Lower leg skin (tissue), 4 donors: Measurements from ENCODE around the gene TPSG1. TPM values are rescaled to one million over a fixed set of nuclear protein-coding genes. Genes with fewer than 3 reads are reported as not detected.
"Not testable (repeated sequence)": the region's sequence is repeated elsewhere in the genome, so short reads cannot be mapped to it uniquely, and the experiment has no call there.

ENCODE experiments used
- DNase-seq, 2 donors: peaks; one replicate each; pipeline ENCODE4 v3.0.0-alpha.2; 2019; ENCODE audit warnings: low spot score in 2 of 2
- H3K4me3 ChIP-seq: fragments of 200-600 bp; sonication (generic); 2 replicates; pipeline ENCODE4 v1.5.1; 2017; ENCODE audit warnings: mild to moderate bottlenecking, low read depth; ENCODE audit not compliant: poor library complexity, severe bottlenecking
- POLR2A ChIP-seq, 2 donors: fragments of 450-650 bp; IDR thresholded peaks; one replicate each; pipeline ENCODE4 v1.6.1; 2016 to 2017; ENCODE audit warnings: antibody characterized with exemption in 2 of 2, mild to moderate bottlenecking in 1 of 2, moderate library complexity in 1 of 2
- WGBS, 2 donors: methylation state at CpG; one replicate each; pipeline ENCODE4 v1.1.5; 2018; 5-methylcytosine and 5-hydroxymethylcytosine counted together
- intact Hi-C: fragments of 100-400 bp; cut with DNase I; formaldehyde crosslinking; loops from one replicate; pipeline ENCODE4 v1.15.0; 2023; ENCODE audit warnings: low total_unique reads
- total RNA-seq, 4 donors: library from RNA; depleted of rRNA; stranded (reverse); fragments of >200 nt; gene quantifications; one replicate each; pipeline ENCODE4 v1.1.0, GENCODE V29; 2016
- TF ChIP-seq, protein P1 (sequence below), 3 donors: fragments of 450-650 bp; IDR thresholded peaks; one replicate each; pipeline ENCODE4 v1.5.1; 2016; ENCODE audit warnings: antibody characterized with exemption in 3 of 3, mild to moderate bottlenecking in 3 of 3, moderate library complexity in 2 of 3

Gene TPSG1
- total RNA-seq, 4 donors from 2014 or later = 0.32 to 1.5 (median 1.1) TPM; not detected in 1

DNA sequence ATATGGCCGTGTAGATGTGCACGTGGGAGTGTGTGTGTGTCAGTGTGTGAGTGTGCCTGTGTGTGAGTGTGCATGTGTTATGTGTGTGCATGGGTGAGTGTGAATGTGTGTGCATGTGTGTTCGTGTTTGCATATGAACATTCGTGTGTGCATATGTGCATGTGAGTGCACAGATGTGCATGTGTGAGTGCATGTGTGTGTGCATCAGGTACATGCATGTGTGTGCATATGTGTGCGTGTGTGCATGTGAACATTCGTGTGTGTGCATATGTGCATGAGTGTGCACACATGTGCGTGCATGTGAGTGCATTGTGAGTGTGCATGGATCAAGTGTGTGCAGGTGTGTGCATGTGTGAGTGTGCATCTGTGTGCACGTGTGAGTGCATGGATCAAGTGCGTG, 12.9 kb upstream of the TPSG1 start:
- TF ChIP-seq POLR2A (IDR thresholded peaks at IDR 0.05) = no peak
- TF ChIP-seq, protein P1, sequence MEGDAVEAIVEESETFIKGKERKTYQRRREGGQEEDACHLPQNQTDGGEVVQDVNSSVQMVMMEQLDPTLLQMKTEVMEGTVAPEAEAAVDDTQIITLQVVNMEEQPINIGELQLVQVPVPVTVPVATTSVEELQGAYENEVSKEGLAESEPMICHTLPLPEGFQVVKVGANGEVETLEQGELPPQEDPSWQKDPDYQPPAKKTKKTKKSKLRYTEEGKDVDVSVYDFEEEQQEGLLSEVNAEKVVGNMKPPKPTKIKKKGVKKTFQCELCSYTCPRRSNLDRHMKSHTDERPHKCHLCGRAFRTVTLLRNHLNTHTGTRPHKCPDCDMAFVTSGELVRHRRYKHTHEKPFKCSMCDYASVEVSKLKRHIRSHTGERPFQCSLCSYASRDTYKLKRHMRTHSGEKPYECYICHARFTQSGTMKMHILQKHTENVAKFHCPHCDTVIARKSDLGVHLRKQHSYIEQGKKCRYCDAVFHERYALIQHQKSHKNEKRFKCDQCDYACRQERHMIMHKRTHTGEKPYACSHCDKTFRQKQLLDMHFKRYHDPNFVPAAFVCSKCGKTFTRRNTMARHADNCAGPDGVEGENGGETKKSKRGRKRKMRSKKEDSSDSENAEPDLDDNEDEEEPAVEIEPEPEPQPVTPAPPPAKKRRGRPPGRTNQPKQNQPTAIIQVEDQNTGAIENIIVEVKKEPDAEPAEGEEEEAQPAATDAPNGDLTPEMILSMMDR (IDR thresholded peaks at IDR 0.05) = no peak
- no peak overlapping the region for H3K4me3 ChIP-seq
- intact Hi-C loops = no loop called here
- DNase-seq = no peak
- 71 to 76% methylated on average over 9 of the region's 9 CpGs for WGBS, 2 donors

DNA sequence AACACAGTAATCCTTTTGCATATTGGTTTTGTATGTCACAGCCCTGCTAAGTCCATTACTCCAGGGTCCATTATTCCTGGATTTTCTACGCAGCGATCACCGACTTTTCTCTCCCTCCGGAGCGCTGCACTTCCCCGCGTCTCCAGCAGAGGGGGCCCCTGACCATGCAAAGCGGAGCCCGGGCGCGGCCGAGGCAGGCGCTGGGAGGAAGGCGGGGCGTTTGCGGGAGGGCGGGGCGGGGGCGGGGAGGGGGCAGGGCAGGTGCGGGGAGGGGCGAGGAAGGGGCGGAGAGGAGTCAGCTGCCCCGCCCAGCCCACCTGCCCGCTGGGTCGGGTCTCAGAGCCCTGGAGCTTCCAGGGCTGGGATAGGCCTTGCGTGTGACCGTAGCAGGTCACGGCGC, 11.6 kb upstream of the TPSG1 start:
- WGBS, 2 donors = no CpG with 5 or more reads among the region's 29 CpGs
- DNase-seq, H3K4me3 ChIP-seq, intact Hi-C loops: not testable (repeated sequence)

DNA sequence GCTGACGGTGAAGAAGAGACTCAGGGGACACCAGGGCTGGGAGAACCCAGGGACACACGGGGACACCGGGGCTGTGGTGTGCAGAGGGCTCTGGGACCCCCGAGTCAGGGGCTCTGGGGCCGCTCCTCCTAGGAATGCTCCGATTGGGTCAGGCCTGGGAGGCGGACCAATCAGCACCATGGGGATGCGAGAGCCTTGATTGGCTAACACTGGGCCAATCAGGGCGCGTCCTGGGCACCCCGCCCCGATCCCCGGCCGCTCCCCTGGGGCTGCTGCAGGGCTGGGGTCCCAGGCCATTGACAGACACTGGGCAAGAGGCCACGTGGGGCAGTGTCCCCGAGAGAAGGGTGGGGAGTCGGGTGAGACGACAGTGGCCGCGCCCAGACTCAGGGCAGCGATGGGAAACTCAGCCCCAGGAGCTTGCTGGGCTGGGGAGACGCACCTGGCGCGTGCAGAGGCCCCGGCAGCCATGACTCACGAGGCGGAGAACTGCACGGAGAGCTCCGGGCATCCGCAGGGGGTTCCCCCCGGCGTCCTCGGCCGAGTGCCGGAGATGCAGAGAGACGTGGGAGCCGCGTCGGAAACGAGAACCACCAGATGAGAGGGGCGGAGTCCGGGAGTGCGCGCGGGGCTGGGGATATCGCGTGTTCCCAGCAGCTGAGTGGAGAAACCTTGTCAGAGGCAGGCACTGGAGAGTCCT, 7.1 kb upstream of the TPSG1 start:
- H3K4me3 ChIP-seq, intact Hi-C loops, DNase-seq: not testable (repeated sequence)
- no CpG with 5 or more reads among the region's 47 CpGs for WGBS, 2 donors

DNA sequence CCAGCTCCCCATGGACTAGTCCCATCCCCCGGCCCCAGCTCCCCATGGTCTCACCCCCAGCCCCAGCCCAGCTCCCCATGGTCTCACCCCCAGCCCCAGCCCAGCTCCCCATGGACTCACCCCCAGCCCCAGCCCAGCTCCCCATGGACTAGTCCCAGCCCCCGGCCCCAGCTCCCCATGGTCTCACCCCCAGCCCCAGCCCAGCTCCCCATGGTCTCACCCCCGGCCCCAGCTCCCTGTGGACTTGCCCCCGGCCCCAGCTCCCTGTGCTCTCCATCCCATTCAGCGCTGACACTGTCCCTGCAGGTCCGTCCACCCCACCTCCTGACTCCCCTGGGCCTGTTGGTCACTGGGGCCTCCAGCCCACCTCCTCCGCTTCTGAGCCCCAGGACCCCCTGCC, 6.2 kb upstream of the TPSG1 start:
- WGBS, 2 donors = 100% methylated on average over 1 of the region's 7 CpGs; no CpG with 5 or more reads in 1 of the 2 donors
- H3K4me3 ChIP-seq, DNase-seq, intact Hi-C loops: not testable (repeated sequence)

DNA sequence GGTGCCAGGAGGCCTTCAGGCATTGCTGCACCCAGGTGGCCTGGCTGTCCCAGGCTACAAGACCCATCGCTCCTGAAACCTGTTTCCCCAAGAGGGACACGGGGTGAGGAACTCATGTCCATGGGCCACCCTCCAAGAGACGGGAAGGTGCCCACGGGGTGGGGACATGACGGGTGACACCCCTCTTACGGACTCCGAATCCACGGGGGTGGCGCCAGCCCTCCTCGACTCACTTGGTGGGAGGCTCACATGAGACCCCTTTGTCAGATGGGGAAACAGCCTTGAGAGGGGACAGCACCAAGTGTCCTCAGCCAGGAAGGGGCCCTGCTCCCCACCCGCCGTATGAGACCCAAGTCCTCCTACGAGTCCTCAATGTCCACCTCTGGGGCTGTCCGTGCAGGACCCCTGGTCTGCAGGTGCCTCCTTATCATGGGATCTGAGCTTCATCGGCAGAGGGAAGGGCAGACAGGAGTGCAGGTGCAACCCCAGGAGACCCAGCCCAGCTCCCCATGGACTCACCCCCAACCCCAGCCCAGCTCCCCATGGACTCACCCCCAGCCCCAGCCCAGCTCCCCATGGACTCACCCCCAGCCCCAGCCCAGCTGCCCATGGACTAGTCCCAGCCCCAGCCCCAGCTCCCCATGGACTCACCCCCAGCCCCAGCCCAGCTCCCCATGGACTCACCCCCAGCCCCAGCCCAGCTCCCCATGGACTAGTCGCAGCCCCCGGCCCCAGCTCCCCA, 5.6 kb upstream of the TPSG1 start:
- H3K4me3 ChIP-seq, intact Hi-C loops, DNase-seq: not testable (repeated sequence)
- WGBS, 2 donors = 63 to 80% methylated on average over 13 to 15 of the region's 17 CpGs

DNA sequence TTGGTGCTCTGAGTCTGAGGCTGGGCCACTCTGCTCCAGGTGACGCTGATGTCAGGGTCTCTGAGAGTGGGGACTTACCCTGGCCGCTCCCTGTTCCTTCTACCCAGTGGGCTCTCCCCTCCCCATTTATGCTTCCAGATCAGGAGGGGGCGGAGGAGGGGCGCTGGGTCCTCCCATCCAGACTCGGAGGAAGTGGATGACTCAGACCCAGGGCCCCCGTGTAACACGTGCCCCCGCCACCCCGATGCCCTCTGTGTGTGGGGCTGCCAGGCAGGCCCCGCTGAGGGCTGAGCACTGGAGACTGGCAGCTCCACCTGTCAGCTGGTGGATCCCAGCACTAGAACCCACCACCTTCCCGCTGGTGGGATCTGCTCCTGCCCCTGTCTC, 5.0 kb upstream of the TPSG1 start, which contains the start of gene TPSB2:
TPSB2 (minus strand) TSS at position 101 of the 387 bp plus-strand sequence. CDS start 233 bp downstream, outside the sequence.
- DNase-seq, intact Hi-C loops, H3K4me3 ChIP-seq: not testable (repeated sequence)
- no CpG with 5 or more reads among the region's 11 CpGs for WGBS, 2 donors

DNA sequence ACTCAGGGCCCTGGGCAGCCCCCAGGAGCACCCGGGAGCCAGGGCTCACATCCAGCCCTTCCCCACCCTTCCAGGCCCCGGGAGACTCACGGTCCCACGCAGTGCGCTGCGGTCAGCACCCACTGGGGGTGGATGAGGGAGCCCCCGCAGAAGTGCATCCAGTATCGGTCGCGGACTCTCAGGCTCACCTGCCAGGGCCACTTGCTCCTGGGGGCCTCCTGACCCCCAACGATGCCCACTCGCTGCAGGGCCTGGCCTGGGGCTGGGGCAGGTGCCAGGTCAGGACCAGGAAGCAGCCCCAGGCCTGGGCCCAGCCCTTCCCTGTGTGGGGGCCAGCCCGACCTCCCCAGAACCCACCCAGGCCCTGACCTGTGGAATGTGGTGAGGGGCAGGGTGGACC, 4.4 kb upstream of the TPSG1 start:
- intact Hi-C loops, H3K4me3 ChIP-seq, DNase-seq: not testable (repeated sequence)
- WGBS, 2 donors = no CpG with 5 or more reads among the region's 13 CpGs

DNA sequence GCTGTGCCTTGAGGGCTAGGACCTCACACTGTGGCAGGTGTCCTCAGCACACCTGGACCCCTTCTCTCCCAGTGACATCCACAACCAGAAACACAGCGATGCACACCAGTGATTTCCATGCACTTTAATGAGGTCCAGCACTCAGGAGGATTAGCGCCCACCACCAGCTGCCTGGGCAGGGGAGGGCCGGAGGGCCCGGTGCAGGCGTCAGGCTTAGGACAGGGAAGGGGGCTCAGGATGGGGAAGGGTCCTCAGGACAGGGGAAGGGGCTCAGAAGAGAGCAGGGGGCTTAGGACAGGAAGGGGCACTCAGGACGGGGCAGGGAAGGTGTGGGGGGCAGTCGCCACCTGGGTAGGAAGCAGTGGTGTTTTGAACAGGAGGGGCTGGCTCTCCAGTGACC, 3.2 kb upstream of the TPSG1 start:
- intact Hi-C loops, DNase-seq, H3K4me3 ChIP-seq: not testable (repeated sequence)
- 59 to 62% methylated on average over 6 to 7 of the region's 7 CpGs for WGBS, 2 donors

DNA sequence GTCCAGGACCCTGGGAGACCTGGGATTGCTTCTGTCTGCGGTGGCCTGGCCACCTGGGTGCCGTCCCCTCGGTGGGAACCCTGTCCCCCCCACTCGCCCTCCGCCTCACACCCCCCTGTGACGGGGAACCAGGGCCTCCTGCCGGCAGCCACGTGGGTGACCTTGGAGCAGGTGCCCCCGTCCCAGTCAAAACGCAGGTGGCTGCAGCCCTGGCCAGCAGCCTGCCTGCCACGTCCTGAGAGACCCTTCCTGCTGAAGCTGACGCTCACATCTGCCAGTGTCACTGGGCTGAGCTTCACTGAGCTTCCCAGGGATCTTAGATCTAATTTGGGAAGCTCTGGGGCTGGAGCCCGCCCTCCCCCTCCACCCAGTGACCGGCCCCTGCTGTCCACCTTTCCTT, 1.6 kb upstream of the TPSG1 start:
- WGBS, 2 donors = 51 to 56% methylated on average over 4 to 8 of the region's 14 CpGs
- H3K4me3 ChIP-seq, DNase-seq, intact Hi-C loops: not testable (repeated sequence)

DNA sequence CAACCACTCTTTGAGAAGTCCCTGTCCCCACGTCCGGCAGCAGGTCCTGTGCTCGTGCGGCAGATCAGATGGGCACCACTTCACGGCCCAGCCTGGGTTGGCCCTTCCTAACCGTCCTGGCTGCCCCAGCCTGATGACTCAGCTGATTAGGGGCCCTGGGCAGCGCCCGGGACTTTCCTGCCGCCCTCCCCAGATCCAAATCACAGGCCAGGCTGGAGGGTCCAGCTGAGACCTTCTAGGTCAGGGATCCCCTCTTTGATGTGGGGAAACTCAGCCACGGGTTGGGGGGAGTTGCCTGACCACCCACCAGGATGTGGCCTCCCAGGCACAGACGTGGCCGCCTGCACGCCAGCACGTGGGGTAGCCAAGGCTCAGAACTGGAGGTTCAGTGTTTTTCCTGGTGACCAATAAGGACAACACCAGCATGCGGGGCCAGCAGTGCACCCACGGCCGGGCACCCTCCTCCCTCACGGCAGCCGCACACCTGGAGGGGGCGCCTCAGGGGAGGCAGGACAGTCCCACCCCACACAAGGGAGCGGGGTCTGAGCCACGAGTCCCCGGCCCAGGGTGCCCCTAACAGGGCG, 752 bp upstream of the TPSG1 start:
- H3K4me3 ChIP-seq, DNase-seq, intact Hi-C loops: not testable (repeated sequence)
- 52 to 55% methylated on average over 12 to 21 of the region's 24 CpGs for WGBS, 2 donors
